Measurements from ENCODE around the gene SCAPER. TPM values are rescaled to one million over a fixed set of nuclear protein-coding genes. Genes with fewer than 3 reads are reported as not detected.

SCAPER gene
- total RNA-seq, 1 donor from 2014 or later = 56.9 TPM

GRCh38 chr15:76363251-76363650, 541.9 kb downstream of the SCAPER start:
- Histone ChIP-seq H3K9ac (ENCODE audit: low read depth in 1 of 3, low read length in 3 of 3) (no peak overlapping the region), H3K4me3 (ENCODE audit: low read length in 3 of 3) (no peak overlapping the region), H3K27me3 (ENCODE audit: control insufficient read depth in 3 of 3, insufficient read depth in 3 of 3, low read length in 3 of 3) (no peaks in the 10 kb centered on the region), H3K27ac (ENCODE audit: low read depth, low read length) (no peak overlapping the region), H3K9me3 (ENCODE audit: control insufficient read depth in 3 of 3, low read length in 3 of 3) (no peaks in the 10 kb centered on the region), H3K36me3 (ENCODE audit: control insufficient read depth in 3 of 3, insufficient read depth in 3 of 3, low read length in 3 of 3) (no peaks in the 10 kb centered on the region), H3K4me1 (ENCODE audit: control insufficient read depth in 3 of 3, insufficient read depth in 3 of 3, low read length in 3 of 3) (peaks cover 0 to 3% (median 0%) of the 10 kb centered on the region in 3 donors)

DNA sequence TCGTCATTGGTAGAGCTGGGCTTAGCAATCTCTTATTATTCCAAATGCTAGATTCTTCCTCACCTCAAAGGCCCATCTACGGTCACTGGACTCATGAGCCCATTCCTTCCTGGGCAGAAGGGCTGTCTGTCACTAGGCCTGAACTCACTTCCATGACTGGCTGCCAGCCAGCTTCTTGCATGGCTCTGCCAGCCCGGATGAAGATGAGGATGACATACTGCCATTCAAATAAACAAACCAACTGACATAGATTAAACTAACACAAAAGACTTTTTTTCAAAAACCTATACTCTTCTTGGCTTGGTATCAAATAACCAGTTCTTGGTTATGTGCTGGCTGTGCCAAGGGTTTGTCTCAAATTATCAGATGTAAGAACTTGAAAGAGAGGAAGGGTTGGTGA, 544.7 kb downstream of the SCAPER start:
- no peak overlapping the region for H3K4me3 ChIP-seq (ENCODE audit: low read length in 3 of 3)
- H3K27me3 ChIP-seq (ENCODE audit: control insufficient read depth in 3 of 3, insufficient read depth in 3 of 3, low read length in 3 of 3) = peaks cover 0 to 5% (median 4%) of the 10 kb centered on the region in 3 donors
- H3K36me3 ChIP-seq (ENCODE audit: control insufficient read depth in 3 of 3, insufficient read depth in 3 of 3, low read length in 3 of 3) = no peaks in the 10 kb centered on the region
- no peak overlapping the region for H3K27ac ChIP-seq (ENCODE audit: low read depth, low read length)
- H3K9ac ChIP-seq (ENCODE audit: low read depth in 1 of 3, low read length in 3 of 3) = no peak overlapping the region
- no peaks in the 10 kb centered on the region for H3K9me3 ChIP-seq (ENCODE audit: control insufficient read depth in 3 of 3, low read length in 3 of 3)
- H3K4me1 ChIP-seq (ENCODE audit: control insufficient read depth in 3 of 3, insufficient read depth in 3 of 3, low read length in 3 of 3) = no peaks in the 10 kb centered on the region

GRCh38 chr15:76359152-76359551, 546.0 kb downstream of the SCAPER start:
- Histone ChIP-seq H3K4me3 (ENCODE audit: low read length in 3 of 3) (no peak overlapping the region), H3K27me3 (ENCODE audit: control insufficient read depth in 3 of 3, insufficient read depth in 3 of 3, low read length in 3 of 3) (peaks cover 0 to 8% (median 5%) of the 10 kb centered on the region in 3 donors), H3K36me3 (ENCODE audit: control insufficient read depth in 3 of 3, insufficient read depth in 3 of 3, low read length in 3 of 3) (no peaks in the 10 kb centered on the region), H3K27ac (ENCODE audit: low read depth, low read length) (no peak overlapping the region), H3K9ac (ENCODE audit: low read depth in 1 of 3, low read length in 3 of 3) (no peak overlapping the region), H3K4me1 (ENCODE audit: control insufficient read depth in 3 of 3, insufficient read depth in 3 of 3, low read length in 3 of 3) (no peaks in the 10 kb centered on the region), H3K9me3 (ENCODE audit: control insufficient read depth in 3 of 3, low read length in 3 of 3) (no peaks in the 10 kb centered on the region)

GRCh38 chr15:76358453-76358852, 546.7 kb downstream of the SCAPER start:
- Histone ChIP-seq H3K4me3 (ENCODE audit: low read length in 3 of 3) (no peak overlapping the region), H3K27me3 (ENCODE audit: control insufficient read depth in 3 of 3, insufficient read depth in 3 of 3, low read length in 3 of 3) (peaks cover 0 to 8% (median 5%) of the 10 kb centered on the region in 3 donors), H3K9ac (ENCODE audit: low read depth in 1 of 3, low read length in 3 of 3) (no peak overlapping the region), H3K36me3 (ENCODE audit: control insufficient read depth in 3 of 3, insufficient read depth in 3 of 3, low read length in 3 of 3) (no peaks in the 10 kb centered on the region), H3K27ac (ENCODE audit: low read depth, low read length) (no peak overlapping the region), H3K9me3 (ENCODE audit: control insufficient read depth in 3 of 3, low read length in 3 of 3) (no peaks in the 10 kb centered on the region), H3K4me1 (ENCODE audit: control insufficient read depth in 3 of 3, insufficient read depth in 3 of 3, low read length in 3 of 3) (no peaks in the 10 kb centered on the region)

GRCh38 chr15:76354823-76355440, 550.2 kb downstream of the SCAPER start:
- peaks cover 0 to 8% (median 8%) of the 10 kb centered on the region in 3 donors for H3K27me3 ChIP-seq (ENCODE audit: control insufficient read depth in 3 of 3, insufficient read depth in 3 of 3, low read length in 3 of 3)
- no peak overlapping the region for H3K4me3 ChIP-seq (ENCODE audit: low read length in 3 of 3)
- no peak overlapping the region for H3K9ac ChIP-seq (ENCODE audit: low read depth in 1 of 3, low read length in 3 of 3)
- no peaks in the 10 kb centered on the region for H3K9me3 ChIP-seq (ENCODE audit: control insufficient read depth in 3 of 3, low read length in 3 of 3)
- no peaks in the 10 kb centered on the region for H3K36me3 ChIP-seq (ENCODE audit: control insufficient read depth in 3 of 3, insufficient read depth in 3 of 3, low read length in 3 of 3)
- H3K27ac ChIP-seq (ENCODE audit: low read depth, low read length) = no peak overlapping the region
- H3K4me1 ChIP-seq (ENCODE audit: control insufficient read depth in 3 of 3, insufficient read depth in 3 of 3, low read length in 3 of 3) = no peaks in the 10 kb centered on the region

DNA sequence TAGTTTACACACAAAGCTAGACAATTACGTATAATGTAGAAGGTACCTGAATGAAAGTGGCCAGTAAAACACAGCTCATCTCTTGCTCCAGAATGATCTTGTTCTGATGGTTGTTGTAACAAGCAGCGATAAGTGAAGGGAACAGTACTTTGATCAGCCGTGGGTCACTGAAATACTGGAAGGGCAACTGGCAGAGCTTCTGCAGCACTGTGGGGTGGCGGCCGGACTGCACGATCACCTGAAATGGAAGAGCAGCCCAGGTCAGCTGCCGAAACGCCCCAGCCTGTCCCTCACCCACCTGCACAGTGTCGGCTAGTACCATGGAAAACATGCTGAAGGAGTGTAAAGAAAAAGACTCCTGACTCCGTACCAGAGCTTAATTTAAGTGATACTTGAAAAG, 551.2 kb downstream of the SCAPER start:
- H3K27me3 ChIP-seq (ENCODE audit: control insufficient read depth in 3 of 3, insufficient read depth in 3 of 3, low read length in 3 of 3) = peaks cover 0 to 15% (median 12%) of the 10 kb centered on the region in 3 donors
- H3K27ac ChIP-seq (ENCODE audit: low read depth, low read length) = no peak overlapping the region
- H3K9me3 ChIP-seq (ENCODE audit: control insufficient read depth in 3 of 3, low read length in 3 of 3) = no peaks in the 10 kb centered on the region
- H3K36me3 ChIP-seq (ENCODE audit: control insufficient read depth in 3 of 3, insufficient read depth in 3 of 3, low read length in 3 of 3) = no peaks in the 10 kb centered on the region
- H3K4me1 ChIP-seq (ENCODE audit: control insufficient read depth in 3 of 3, insufficient read depth in 3 of 3, low read length in 3 of 3) = no peaks in the 10 kb centered on the region
- no peak overlapping the region for H3K9ac ChIP-seq (ENCODE audit: low read depth in 1 of 3, low read length in 3 of 3)
- no peak overlapping the region for H3K4me3 ChIP-seq (ENCODE audit: low read length in 3 of 3)

DNA sequence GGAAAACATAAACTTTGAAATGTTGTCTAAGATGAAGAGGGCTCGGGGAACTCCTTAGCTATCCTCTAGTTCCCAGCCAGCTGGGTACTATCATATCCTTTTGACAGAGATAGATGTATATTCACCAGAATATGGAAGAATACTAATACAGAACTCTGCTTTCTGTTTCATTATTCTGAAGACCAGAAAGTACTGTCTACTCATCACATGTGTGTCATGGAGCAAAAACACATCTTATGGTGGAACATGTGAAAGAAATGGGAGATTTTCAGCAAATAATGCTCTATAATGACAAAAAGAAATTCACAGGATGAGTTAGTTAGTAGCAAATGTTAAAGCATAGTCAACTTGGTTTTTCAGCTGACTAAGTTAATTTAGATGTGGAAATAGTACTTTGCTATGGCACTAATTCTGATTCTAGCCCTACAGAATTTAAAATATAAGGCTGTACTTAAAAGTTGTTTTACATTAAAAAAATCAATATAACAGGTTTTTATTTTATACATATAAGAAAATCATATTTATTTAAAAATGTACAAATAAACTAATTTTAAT, 552.0 kb downstream of the SCAPER start:
- Histone ChIP-seq H3K27ac (ENCODE audit: low read depth, low read length) (no peak overlapping the region), H3K27me3 (ENCODE audit: control insufficient read depth in 3 of 3, insufficient read depth in 3 of 3, low read length in 3 of 3) (peaks cover 0 to 18% (median 18%) of the 10 kb centered on the region in 3 donors), H3K9me3 (ENCODE audit: control insufficient read depth in 3 of 3, low read length in 3 of 3) (no peaks in the 10 kb centered on the region), H3K9ac (ENCODE audit: low read depth in 1 of 3, low read length in 3 of 3) (no peak overlapping the region), H3K4me1 (ENCODE audit: control insufficient read depth in 3 of 3, insufficient read depth in 3 of 3, low read length in 3 of 3) (no peaks in the 10 kb centered on the region), H3K4me3 (ENCODE audit: low read length in 3 of 3) (no peak overlapping the region), H3K36me3 (ENCODE audit: control insufficient read depth in 3 of 3, insufficient read depth in 3 of 3, low read length in 3 of 3) (no peaks in the 10 kb centered on the region)

DNA sequence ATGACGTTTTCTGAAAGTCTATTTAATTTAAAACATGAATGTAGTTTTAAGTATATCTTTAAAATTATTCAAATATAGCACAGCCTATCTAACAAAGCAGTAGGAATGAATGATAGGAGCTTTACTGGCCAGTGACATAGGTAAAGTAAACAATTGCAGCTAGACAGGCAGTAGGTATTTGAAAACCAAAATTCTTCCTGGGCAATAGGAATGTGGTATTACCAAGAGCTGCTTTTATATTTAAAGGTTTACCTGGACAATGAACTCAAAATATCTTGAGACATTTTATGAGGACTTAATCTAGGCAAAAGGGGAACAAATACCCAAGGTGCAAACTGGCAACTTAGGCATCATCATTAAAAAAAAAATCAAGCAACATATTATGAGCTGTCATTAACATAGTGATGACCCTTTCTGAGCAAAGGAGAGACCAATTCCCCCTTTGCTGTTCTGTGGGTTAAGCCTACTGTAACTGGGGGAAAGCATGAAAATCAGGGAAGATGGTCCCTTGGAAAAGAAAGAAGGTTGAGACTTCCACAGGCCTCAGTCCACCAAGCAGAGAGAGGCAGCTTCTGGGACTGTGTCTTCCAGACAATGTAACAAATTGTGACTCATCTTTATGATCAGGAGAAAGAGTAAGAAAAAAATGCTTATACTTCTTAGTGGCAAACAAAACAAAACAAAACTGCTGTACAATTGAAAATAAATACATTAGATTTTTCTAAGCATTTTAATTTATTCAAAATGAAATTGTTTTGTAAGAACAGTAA, 555.7 kb downstream of the SCAPER start:
- Histone ChIP-seq H3K27ac (ENCODE audit: low read depth, low read length) (no peak overlapping the region), H3K4me1 (ENCODE audit: control insufficient read depth in 3 of 3, insufficient read depth in 3 of 3, low read length in 3 of 3) (peaks cover 6 to 8% (median 8%) of the 10 kb centered on the region in 3 donors), H3K9me3 (ENCODE audit: control insufficient read depth in 3 of 3, low read length in 3 of 3) (no peaks in the 10 kb centered on the region), H3K36me3 (ENCODE audit: control insufficient read depth in 3 of 3, insufficient read depth in 3 of 3, low read length in 3 of 3) (no peaks in the 10 kb centered on the region), H3K9ac (ENCODE audit: low read depth in 1 of 3, low read length in 3 of 3) (no peak overlapping the region), H3K27me3 (ENCODE audit: control insufficient read depth in 3 of 3, insufficient read depth in 3 of 3, low read length in 3 of 3) (peaks cover 31 to 47% (median 39%) of the 10 kb centered on the region in 3 donors), H3K4me3 (ENCODE audit: low read length in 3 of 3) (no peak overlapping the region)

- Histone ChIP-seq H3K4me1 (ENCODE audit: control insufficient read depth in 3 of 3, insufficient read depth in 3 of 3, low read length in 3 of 3) (peaks cover 6 to 8% (median 8%) of the 10 kb centered on the region in 3 donors), H3K27me3 (ENCODE audit: control insufficient read depth in 3 of 3, insufficient read depth in 3 of 3, low read length in 3 of 3) (peaks cover 48 to 65% (median 57%) of the 10 kb centered on the region in 3 donors), H3K9me3 (ENCODE audit: control insufficient read depth in 3 of 3, low read length in 3 of 3) (no peaks in the 10 kb centered on the region), H3K27ac (ENCODE audit: low read depth, low read length) (no peak overlapping the region), H3K9ac (ENCODE audit: low read depth in 1 of 3, low read length in 3 of 3) (no peak overlapping the region), H3K4me3 (ENCODE audit: low read length in 3 of 3) (no peak overlapping the region), H3K36me3 (ENCODE audit: control insufficient read depth in 3 of 3, insufficient read depth in 3 of 3, low read length in 3 of 3) (no peaks in the 10 kb centered on the region)
These were observed 557.6 kb downstream of the SCAPER start for GRCh38 chr15:76347482-76348055.
